Right lobe of liver (tissue), 6 donors: ENCODE data around the gene APC2. TPM values are rescaled to one million over a fixed set of nuclear protein-coding genes. Genes with fewer than 3 reads are reported as not detected.

Experiments used
- ATAC-seq, 4 donors: fragments of 200-7000 bp; cut with Tn5 transposase; one replicate each; pipeline ENCODE4 v1.9.1; 2020; ENCODE audit warnings: mild to moderate bottlenecking in 4 of 4, moderate library complexity in 4 of 4
- DNase-seq, 3 donors: peaks; one replicate each; pipeline ENCODE4 v3.0.0-alpha.2; 2020
- H3K27ac ChIP-seq, 3 donors: fragments of 200-600 bp; one replicate each; pipeline ENCODE4 v1.8.0; 2022
- H3K27me3 ChIP-seq, 2 donors: fragments of 200-600 bp; one replicate each; pipeline ENCODE4 v1.8.0; 2022
- H3K36me3 ChIP-seq, 4 donors: fragments of 200-600 bp; sonication (generic) in 1 of 4; one replicate each; pipeline versions ENCODE4 v1.5.1 to v1.8.0; 2017 to 2022; ENCODE audit warnings: control low read depth in 1 of 4
- H3K4me1 ChIP-seq, 4 donors: fragments of 200-600 bp; sonication (generic) in 1 of 4; one replicate each; pipeline versions ENCODE4 v1.5.1 to v1.8.0; 2017 to 2022; ENCODE audit warnings: control low read depth in 1 of 4
- H3K4me3 ChIP-seq, 3 donors: fragments of 200-600 bp; one replicate each; pipeline ENCODE4 v1.8.0; 2022
- H3K9me3 ChIP-seq, 4 donors: fragments of 200-600 bp; sonication (generic) in 1 of 4; one replicate each; pipeline versions ENCODE4 v1.5.1 to v1.8.0; 2017 to 2022; ENCODE audit warnings: control low read depth in 1 of 4
- CTCF ChIP-seq, 4 donors: fragments of 200-600 bp in 3 of 4; fragments of 450-650 bp in 1 of 4; IDR thresholded peaks; one replicate each; pipeline versions ENCODE4 v1.5.1 to v1.8.0; 2016 to 2022; ENCODE audit warnings: antibody characterized with exemption in 4 of 4, mild to moderate bottlenecking in 2 of 4
- POLR2A ChIP-seq: fragments of 450-650 bp; IDR thresholded peaks from one replicate; pipeline ENCODE4 v1.6.1; 2017; ENCODE audit warnings: antibody characterized with exemption, mild to moderate bottlenecking
- WGBS: methylation state at CpG from one replicate; pipeline ENCODE4 v1.1.6; 2018; ENCODE audit warnings: low coverage, low lambda C conversion rate; ENCODE audit not compliant: insufficient coverage; ENCODE audit errors: missing lambda C conversion rate; 5-methylcytosine and 5-hydroxymethylcytosine counted together
- intact Hi-C, 2 donors: fragments of 100-400 bp; cut with DNase I; formaldehyde crosslinking; loops; one replicate each; pipeline versions ENCODE4 v1.11.2 to v1.14.1; 2022
- total RNA-seq, 6 experiments: library from RNA; depleted of rRNA in 2 of 6; stranded (reverse); fragments of >200 nt in 2 of 6; fragmentation: NEBNext Ultra II Directional in 3 of 6; extraction: Animal tissue kit (Norgen Biotek cat#: 25700) in 3 of 6; gene quantifications; one replicate each; pipeline versions ENCODE4 v1.1.0 to v1.2.4, GENCODE V29; 2016 to 2023
- donor health status: DM: no; HTN: yes; CAD: no.
- donor health status: DM: no; HTN: no; CAD: no.
- donor health status: DM: no; HTN: no; CAD: no.
- donor health status: DM: no; HTN: yes; CAD: no.
- donor health status: DM: no; HTN: yes; CAD: no.

Gene APC2
- total RNA-seq, 6 experiments from 2014 or later, result 0.06 to 0.13 (median 0.06) TPM; not detected in 3

GRCh38 chr19:1512671-1513498 is 63.0 kb downstream of the APC2 start, which contains the start of gene ADAMTSL5:
TSS of gene ADAMTSL5 (minus strand) at chr19:1513019. CDS start at chr19:1510943, 2,076 bp downstream.
- intact Hi-C loops, result loop anchor here (10.0 kb wide), 2 partner anchors 58 to 68 kb away; partner anchors contain the start of gene APC2 (in 1 of the 2)
- TF ChIP-seq CTCF (IDR thresholded peaks at IDR 0.05) (peak in 3 of 4 donors; percentile 4 to 32 (median 27)), POLR2A (peak; percentile 63)
- peaks cover 0 to 7% (median 0%) of the 10 kb centered on the region in 4 donors for H3K4me1 ChIP-seq
- peak; percentile 46 to 71 (median 64) for ATAC-seq
- H3K27ac ChIP-seq, result no peak within 1 kb of the TSS
- no peaks in the 10 kb centered on the region for H3K36me3 ChIP-seq
- 8% methylated on average over 12 of the region's 78 CpGs for WGBS
- H3K27me3 ChIP-seq, result no peaks in the 10 kb centered on the region
- H3K4me3 ChIP-seq, result peak within 1 kb of the TSS; percentile 38 to 57 (median 46)
- DNase-seq, result peak in 2 of 3 donors; percentile 54 to 76
- H3K9me3 ChIP-seq, result no peaks in the 10 kb centered on the region

GRCh38 chr19:1513499-1514294 is 63.8 kb downstream of the APC2 start:
- intact Hi-C loops, result loop anchor here (10.0 kb wide), 2 partner anchors 59 to 69 kb away; partner anchors contain the start of gene APC2 (in 1 of the 2)
- 20% methylated on average over 1 of the region's 52 CpGs for WGBS

GRCh38 chr19:1514295-1514661 is 64.4 kb downstream of the APC2 start:
- TF ChIP-seq CTCF (IDR thresholded peaks at IDR 0.05), result no peak
- no peak for TF ChIP-seq POLR2A
- no peak overlapping the region for H3K27ac ChIP-seq
- no peaks in the 10 kb centered on the region for H3K9me3 ChIP-seq
- WGBS, result 75% methylated on average over 2 of the region's 10 CpGs
- no peaks in the 10 kb centered on the region for H3K27me3 ChIP-seq
- intact Hi-C loops, result loop anchor here (10.0 kb wide), 2 partner anchors 59 to 69 kb away; partner anchors contain the start of gene APC2 (in 1 of the 2)
- no peaks in the 10 kb centered on the region for H3K36me3 ChIP-seq
- DNase-seq, result peak in 1 of 3 donors; percentile 37
- peaks cover 0 to 7% (median 0%) of the 10 kb centered on the region in 4 donors for H3K4me1 ChIP-seq
- ATAC-seq, result no peak
- no peak overlapping the region for H3K4me3 ChIP-seq

More at GRCh38 chr19:1513499-1514294, 63.8 kb downstream of the APC2 start:
- peaks cover 0 to 7% (median 0%) of the 10 kb centered on the region in 4 donors for H3K4me1 ChIP-seq
- TF ChIP-seq CTCF (IDR thresholded peaks at IDR 0.05) (peak; percentile 69 to 78 (median 71)), POLR2A (no peak)
- ATAC-seq (peak; percentile 61 to 78 (median 74)), DNase-seq (peak; percentile 68 to 78 (median 76))
- H3K4me3 ChIP-seq, result peak overlapping the region; percentile 38 to 57 (median 46)
- H3K36me3 ChIP-seq, result no peaks in the 10 kb centered on the region
- H3K27me3 ChIP-seq, result no peaks in the 10 kb centered on the region
- H3K27ac ChIP-seq, result no peak overlapping the region
- H3K9me3 ChIP-seq, result no peaks in the 10 kb centered on the region

GRCh38 chr19:1514986-1515721 is 65.2 kb downstream of the APC2 start:
- peaks cover 0 to 7% (median 0%) of the 10 kb centered on the region in 4 donors for H3K4me1 ChIP-seq
- H3K9me3 ChIP-seq, result no peaks in the 10 kb centered on the region
- no peak for TF ChIP-seq CTCF (IDR thresholded peaks at IDR 0.05)
- H3K27ac ChIP-seq, result no peak overlapping the region
- H3K27me3 ChIP-seq, result no peaks in the 10 kb centered on the region
- peak in 1 of 3 donors; percentile 32 for DNase-seq
- H3K4me3 ChIP-seq, result no peak overlapping the region
- H3K36me3 ChIP-seq, result no peaks in the 10 kb centered on the region
- WGBS, result 69% methylated on average over 6 of the region's 14 CpGs
- ATAC-seq, result no peak
- intact Hi-C loops, result loop anchor here (10.0 kb wide), 2 partner anchors 60 to 70 kb away; partner anchors contain the start of gene APC2 (in 1 of the 2)
